H1 (cell line): ENCODE results near the gene RPTN. TPM values are rescaled to one million over a fixed set of nuclear protein-coding genes. Genes with fewer than 3 reads are reported as not detected.

ENCODE experiments used
- CTCF ChIA-PET: fragments of 300-600 bp; sonication (Branson Sonifier 250); formaldehyde crosslinking; loops from one replicate; lab custom pipeline; 2021; ENCODE audit not compliant: partially characterized antibody; lab: Charles Lee
- POLR2A ChIA-PET: fragments of 300-600 bp; sonication (Branson Sonifier 250); formaldehyde crosslinking; loops from one replicate; lab custom pipeline; 2021; ENCODE audit warnings: inconsistent platforms; ENCODE audit not compliant: partially characterized antibody; lab: Charles Lee
- DNase-seq, 2 experiments: peaks; one replicate each; pipeline versions ENCODE4 v3.0.0 to v3.0.0-alpha.2; 2010 to 2022; ENCODE audit warnings: low spot score in 2 of 2, low read depth in 1 of 2, mixed read lengths in 1 of 2
- FAIRE-seq: peaks from 2 replicates; lab custom pipeline; 2011; peaks lifted over from hg19 to GRCh38; lab: Jason Lieb, UNC
- H2AFZ ChIP-seq: 2 replicates; pipeline ENCODE4 v1.8.1; 2012; ENCODE audit warnings: low read length, inconsistent platforms
- H2AK5ac ChIP-seq: 2 replicates; pipeline ENCODE4 v1.6.1; 2013; ENCODE audit warnings: low read depth, low read length
- H2BK120ac ChIP-seq: replicated peaks from 2 replicates; pipeline ENCODE3; 2013; ENCODE audit warnings: low read depth, low read length, inconsistent platforms
- H2BK12ac ChIP-seq: 2 replicates; pipeline ENCODE4 v1.6.1; 2013; ENCODE audit warnings: low read depth, low read length
- H2BK15ac ChIP-seq: 2 replicates; pipeline ENCODE4 v1.6.1; 2013; ENCODE audit warnings: low read length
- H2BK20ac ChIP-seq: 2 replicates; pipeline ENCODE4 v1.6.1; 2013; ENCODE audit warnings: low read length
- H2BK5ac ChIP-seq: 2 replicates; pipeline ENCODE4 v1.6.1; 2013; ENCODE audit warnings: low read depth, low read length
- H3K14ac ChIP-seq: 2 replicates; pipeline ENCODE4 v1.6.1; 2013; ENCODE audit warnings: inconsistent platforms; ENCODE audit not compliant: insufficient read length
- H3K18ac ChIP-seq: 2 replicates; pipeline ENCODE4 v1.6.1; 2013; ENCODE audit warnings: low read length; ENCODE audit errors: extremely low read depth
- H3K23ac ChIP-seq: 2 replicates; pipeline ENCODE4 v1.6.1; 2013; ENCODE audit warnings: inconsistent platforms; ENCODE audit not compliant: insufficient read length
- H3K23me2 ChIP-seq: 2 replicates; pipeline ENCODE4 v1.6.1; 2013; ENCODE audit warnings: low read depth, low read length
- H3K27ac ChIP-seq: 2 replicates; pipeline ENCODE4 v1.6.1; 2011; ENCODE audit warnings: low read depth, low read length, inconsistent platforms
- H3K27me3 ChIP-seq, 4 experiments: replicated peaks in 1 of 4; 1 replicate in 1 of 4; 2 replicates in 3 of 4; pipeline versions ENCODE4 v1.6.1 to v1.8.1; 2011 to 2013; ENCODE audit warnings: low read length in 3 of 4, mild to moderate bottlenecking in 3 of 4, inconsistent platforms in 2 of 4, mixed read lengths in 2 of 4, moderate library complexity in 1 of 4; ENCODE audit not compliant: control insufficient read depth in 3 of 4, insufficient read depth in 3 of 4; ENCODE audit errors: extremely low read depth in 1 of 4
- H3K36me3 ChIP-seq, 4 experiments: 2 replicates each; pipeline versions ENCODE4 v1.6.1 to v1.8.1; 2011 to 2013; ENCODE audit warnings: mild to moderate bottlenecking in 4 of 4, low read length in 3 of 4, moderate library complexity in 2 of 4, control low read depth in 1 of 4, inconsistent platforms in 1 of 4; ENCODE audit not compliant: insufficient read depth in 4 of 4, control insufficient read depth in 2 of 4
- H3K4ac ChIP-seq: replicated peaks from 2 replicates; pipeline ENCODE3; 2013; ENCODE audit warnings: low read length, low read depth, mixed read lengths, inconsistent platforms; ENCODE audit not compliant: insufficient read length
- H3K4me1 ChIP-seq, 4 experiments: replicated peaks in 1 of 4; 1 replicate in 1 of 4; 2 replicates in 3 of 4; pipeline versions ENCODE4 v1.6.1 to v1.8.1; 2011 to 2013; ENCODE audit warnings: low read length in 3 of 4, inconsistent platforms in 2 of 4, mixed read lengths in 1 of 4; ENCODE audit not compliant: insufficient read depth in 4 of 4, control insufficient read depth in 3 of 4
- H3K4me2 ChIP-seq, 2 experiments: 2 replicates each; pipeline versions ENCODE4 v1.6.1 to v1.8.1; 2011 to 2013; ENCODE audit warnings: low read depth in 2 of 2, low read length in 2 of 2, control low read depth in 1 of 2, inconsistent platforms in 1 of 2, mild to moderate bottlenecking in 1 of 2; ENCODE audit not compliant: insufficient read depth in 1 of 2
- H3K4me3 ChIP-seq, 4 experiments: fragments of 200-600, 300-600 bp in 1 of 4; sonication (generic), shearing (Covaris generic), sonication (Bioruptor Twin) in 1 of 4; 2 replicates each; pipeline versions ENCODE4 v1.5.1 to v1.8.1; 2011 to 2016; ENCODE audit warnings: low read length in 4 of 4, low read depth in 3 of 4, control low read depth in 2 of 4, inconsistent platforms in 2 of 4, mild to moderate bottlenecking in 2 of 4, mixed read lengths in 1 of 4, moderate library complexity in 1 of 4; ENCODE audit not compliant: insufficient read depth in 2 of 4; ENCODE audit errors: extremely low read depth in 1 of 4
- H3K56ac ChIP-seq: replicated peaks from 2 replicates; pipeline ENCODE3; 2013; ENCODE audit warnings: low read depth, mild to moderate bottlenecking, mixed read lengths, low read length, inconsistent platforms; ENCODE audit not compliant: insufficient read length
- H3K79me1 ChIP-seq: 2 replicates; pipeline ENCODE4 v1.6.1; 2013; ENCODE audit warnings: low read depth, low read length, control low read depth
- H3K79me2 ChIP-seq, 2 experiments: 2 replicates each; pipeline versions ENCODE4 v1.6.1 to v1.8.1; 2012 to 2013; ENCODE audit warnings: low read length in 2 of 2, mild to moderate bottlenecking in 2 of 2, inconsistent platforms in 1 of 2; ENCODE audit not compliant: insufficient read depth in 2 of 2, control insufficient read depth in 1 of 2
- H3K9ac ChIP-seq, 4 experiments: replicated peaks in 1 of 4; 1 replicate in 1 of 4; 2 replicates in 3 of 4; pipeline versions ENCODE4 v1.6.1 to v1.8.1; 2011 to 2013; ENCODE audit warnings: low read depth in 3 of 4, low read length in 3 of 4, control low read depth in 2 of 4, mild to moderate bottlenecking in 2 of 4, moderate library complexity in 2 of 4, inconsistent platforms in 1 of 4; ENCODE audit errors: extremely low read depth in 1 of 4
- H3K9me3 ChIP-seq, 2 experiments: 2 replicates each; pipeline versions ENCODE4 v1.6.1 to v1.8.1; 2012 to 2013; ENCODE audit warnings: mild to moderate bottlenecking in 2 of 2, moderate library complexity in 2 of 2, control low read depth in 1 of 2, inconsistent platforms in 1 of 2, low read depth in 1 of 2, low read length in 1 of 2, mixed read lengths in 1 of 2; ENCODE audit not compliant: insufficient read depth in 2 of 2
- H4K20me1 ChIP-seq, 2 experiments: replicated peaks in 1 of 2; 2 replicates each; pipeline versions ENCODE3 to v1.8.1; 2011 to 2013; ENCODE audit warnings: inconsistent platforms in 2 of 2, low read length in 2 of 2, mild to moderate bottlenecking in 1 of 2; ENCODE audit not compliant: insufficient read depth in 2 of 2, control insufficient read depth in 1 of 2
- H4K5ac ChIP-seq: 2 replicates; pipeline ENCODE4 v1.6.1; 2013; ENCODE audit warnings: low read length, low read depth, mixed read lengths, inconsistent platforms; ENCODE audit not compliant: insufficient read length
- H4K8ac ChIP-seq: 2 replicates; pipeline ENCODE4 v1.8.0; 2013; ENCODE audit warnings: mild to moderate bottlenecking, moderate library complexity, low read length, inconsistent platforms; ENCODE audit not compliant: insufficient read depth; ENCODE audit errors: extremely low read depth
- H4K91ac ChIP-seq: replicated peaks from 2 replicates; pipeline ENCODE3; 2013; ENCODE audit warnings: low read length, mixed read lengths, inconsistent platforms; ENCODE audit not compliant: insufficient read length
- CBX5 ChIP-seq: fragments of 300-800, 300-1000 bp; sonication (generic); IDR thresholded peaks from 2 replicates; pipeline ENCODE4 v1.7.1; 2016; ENCODE audit warnings: antibody characterized with exemption, low read length, low read depth
- CHD1 ChIP-seq: IDR thresholded peaks from 2 replicates; pipeline ENCODE4 v1.6.1; 2012; ENCODE audit warnings: low read depth, low read length, improper control_type of control experiment
- FOSL1 ChIP-seq: IDR thresholded peaks from 2 replicates; pipeline ENCODE4 v1.6.1; 2011; ENCODE audit warnings: mild to moderate bottlenecking, low read depth, low read length, moderate library complexity; ENCODE audit not compliant: insufficient read depth
- MAFK ChIP-seq: IDR thresholded peaks from 2 replicates; pipeline ENCODE4 v1.6.1; 2012; ENCODE audit warnings: low read depth, mild to moderate bottlenecking, improper control_type of control experiment, low read length
- NANOG ChIP-seq: IDR thresholded peaks from 2 replicates; pipeline ENCODE4 v1.6.1; 2011; ENCODE audit warnings: low read length, low read depth, mild to moderate bottlenecking, inconsistent platforms; ENCODE audit not compliant: insufficient read depth, poor library complexity, severe bottlenecking
- PHF8 ChIP-seq: fragments of 200-600 bp; sonication (generic); conservative IDR thresholded peaks from 2 replicates; pipeline ENCODE4 v1.7.1; 2012; ENCODE audit warnings: low read depth, mild to moderate bottlenecking, inconsistent platforms, low read length, moderate library complexity
- POLR2A ChIP-seq, 2 experiments: IDR thresholded peaks; 1 replicate in 1 of 2; 2 replicates in 1 of 2; pipeline ENCODE4 v1.6.1; 2011; ENCODE audit warnings: low read depth in 2 of 2, low read length in 2 of 2, mild to moderate bottlenecking in 2 of 2; ENCODE audit errors: control extremely low read depth in 1 of 2
- POU5F1 ChIP-seq: IDR thresholded peaks from 2 replicates; pipeline ENCODE4 v1.6.1; 2011; ENCODE audit warnings: low read depth, mild to moderate bottlenecking, low read length, moderate library complexity
- RBBP5 ChIP-seq: IDR thresholded peaks from 2 replicates; pipeline ENCODE4 v1.7.1; 2012; ENCODE audit warnings: low read depth, mild to moderate bottlenecking, inconsistent platforms, low read length, moderate library complexity, borderline replicate concordance
- SAP30 ChIP-seq: fragments of 300-600 bp; sonication (generic); IDR thresholded peaks from 2 replicates; pipeline ENCODE4 v1.7.1; 2012; ENCODE audit warnings: low read length, moderate library complexity, mild to moderate bottlenecking, inconsistent platforms; ENCODE audit not compliant: insufficient read depth, insufficient replicate concordance
- SIN3A ChIP-seq, 2 experiments: IDR thresholded peaks in 1 of 2; conservative IDR thresholded peaks in 1 of 2; 2 replicates each; pipeline ENCODE4 v1.6.1; 2011 to 2012; ENCODE audit warnings: low read length in 2 of 2, improper control_type of control experiment in 1 of 2, low read depth in 1 of 2, mild to moderate bottlenecking in 1 of 2
- SP2 ChIP-seq: IDR thresholded peaks from 2 replicates; pipeline ENCODE4 v1.6.1; 2012; ENCODE audit warnings: mild to moderate bottlenecking, low read length, inconsistent platforms
- TBP ChIP-seq: IDR thresholded peaks from 2 replicates; pipeline ENCODE4 v1.6.1; 2011; ENCODE audit warnings: low read depth, low read length, improper control_type of control experiment
- TCF12 ChIP-seq: IDR thresholded peaks from 2 replicates; pipeline ENCODE4 v1.6.1; 2011; ENCODE audit warnings: low read depth, mild to moderate bottlenecking, low read length
- WGBS, 2 experiments: shearing (Covaris generic) in 1 of 2; methylation state at CpG; one replicate each; pipeline versions ENCODE4 v1.1.6 to v1.1.7; 2013 to 2015; ENCODE audit warnings: low lambda C conversion rate in 2 of 2, mixed read lengths in 2 of 2, inconsistent platforms in 1 of 2, low coverage in 1 of 2, missing lambda C conversion rate in 1 of 2; ENCODE audit not compliant: insufficient replicate concordance in 2 of 2, insufficient coverage in 1 of 2, insufficient read length in 1 of 2; ENCODE audit errors: extremely low coverage in 1 of 2, missing lambda C conversion rate in 1 of 2; 5-methylcytosine and 5-hydroxymethylcytosine counted together
- polyA plus RNA-seq, 7 experiments: library from polyadenylated mRNA; depleted of rRNA in 3 of 7; stranded (reverse) in 5 of 7; unstranded in 2 of 7; fragments of >200 nt in 5 of 7; fragments of 200-250 nt in 2 of 7; gene quantifications; 1 replicate in 5 of 7; 2 replicates in 1 of 7; 4 replicates in 1 of 7; pipeline versions ENCODE4 v1.2.1 to v1.2.3, GENCODE V29; 2011 to 2013; ENCODE audit warnings: missing spikeins in 2 of 7, mixed read lengths in 2 of 7
- total RNA-seq: library from RNA; stranded (reverse); fragmentation: NEBNext Ultra II Directional; extraction: Animal tissue kit (Norgen Biotek cat#: 25700); gene quantifications from 2 replicates; pipeline ENCODE4 v1.2.1, GENCODE V29; 2021
- TF ChIP-seq, protein P1 (sequence below): IDR thresholded peaks from 2 replicates; pipeline ENCODE4 v1.6.1; 2012; ENCODE audit warnings: inconsistent platforms

Gene RPTN
- total and polyA plus RNA-seq, 2 of the 8 experiments (the other 6 are each of a cell fraction or from before 2014, with no cell fraction given) = not detected

DNA sequence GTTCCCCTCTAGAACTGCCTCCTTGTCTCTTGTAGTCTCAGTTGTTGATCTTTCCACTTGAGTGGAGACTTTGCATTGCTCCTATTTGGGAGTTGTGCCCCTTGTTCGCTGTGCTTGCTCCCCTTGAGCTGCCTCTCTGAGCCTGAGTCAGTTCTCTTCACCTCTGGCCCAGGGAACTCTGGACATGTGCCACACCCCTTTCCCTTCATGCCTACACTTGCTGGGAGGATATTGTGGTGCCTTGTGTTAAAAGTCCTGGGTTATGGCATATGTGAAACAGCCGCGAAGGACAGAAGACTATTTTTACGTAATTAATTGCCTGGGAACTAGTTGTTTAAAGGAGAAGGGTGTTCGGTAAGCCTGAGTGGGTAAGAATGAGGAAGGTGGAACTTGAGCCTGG lies 32.2 kb upstream of the RPTN start:
- no peak overlapping the region for H2BK5ac ChIP-seq
- TF ChIP-seq FOSL1 = no peak
- no peak for TF ChIP-seq PHF8
- no peak for TF ChIP-seq SP2
- no peak for TF ChIP-seq TBP
- TF ChIP-seq CBX5 = no peak
- TF ChIP-seq NANOG = no peak
- no peak for TF ChIP-seq RBBP5
- TF ChIP-seq TCF12 = no peak
- no peak for TF ChIP-seq POLR2A (IDR thresholded peaks at IDR 0.05; ENCODE audit: control extremely low read depth in 1 of 2, low read depth in 2 of 2, low read length in 2 of 2)
- TF ChIP-seq, protein P1, sequence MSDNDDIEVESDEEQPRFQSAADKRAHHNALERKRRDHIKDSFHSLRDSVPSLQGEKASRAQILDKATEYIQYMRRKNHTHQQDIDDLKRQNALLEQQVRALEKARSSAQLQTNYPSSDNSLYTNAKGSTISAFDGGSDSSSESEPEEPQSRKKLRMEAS = no peak
- TF ChIP-seq SIN3A (conservative IDR thresholded peaks at IDR 0.05 in 1 of 2, IDR thresholded peaks at IDR 0.05 in 1 of 2; ENCODE audit: low read depth in 1 of 2, low read length in 2 of 2) = no peak
- no peak for TF ChIP-seq POU5F1
- no peak for TF ChIP-seq SAP30
- no peak for TF ChIP-seq CHD1
- TF ChIP-seq MAFK = no peak

More for the DNA sequence above, 32.2 kb upstream of the RPTN start:
- Histone ChIP-seq H2AK5ac (no peak overlapping the region), H3K9ac (no peak overlapping the region), H4K91ac (no peak overlapping the region), H3K4me1 (no peaks in the 10 kb centered on the region), H3K23ac (no peak overlapping the region), H2BK12ac (no peak overlapping the region), H3K27me3 (no peaks in the 10 kb centered on the region; a peak in 1 of 7 replicates), H3K36me3 (no peaks in the 10 kb centered on the region), H3K4me3 (no peak overlapping the region), H3K27ac (no peak overlapping the region), H3K4ac (no peak overlapping the region), H4K5ac (no peak overlapping the region), H4K20me1 (no peaks in the 10 kb centered on the region), H2BK120ac (no peak overlapping the region), H3K23me2 (peaks cover 2% of the 10 kb centered on the region; the same call in 1 of the 2 replicates), H3K79me1 (no peaks in the 10 kb centered on the region), H3K56ac (no peak overlapping the region), H4K8ac (no peak overlapping the region), H2BK15ac (no peak overlapping the region), H3K9me3 (peaks cover 13 to 49% of the 10 kb centered on the region in 2 experiments), H3K4me2 (no peak overlapping the region), H3K14ac (no peak overlapping the region), H2AFZ (no peak overlapping the region), H3K18ac (no peak overlapping the region), H3K79me2 (no peaks in the 10 kb centered on the region), H2BK20ac (no peak overlapping the region)
- DNase-seq (no peak), FAIRE-seq (no peak)
- ChIA-PET POLR2A (no interaction called here), CTCF (interaction anchor here (1.0 kb wide), 1 partner anchor 40 kb away, joined by 3 read pairs; no protein-coding TSS in a partner anchor)
- 65% methylated on average over 5 of the region's 5 CpGs; no CpG with 5 or more reads in 1 of the 2 experiments for WGBS, 2 experiments
